ENCODE results near the gene TCP1.
A peak's percentile ranks its signal among the peaks of the same experiment; 100 is the strongest.
"Not testable (repeated sequence)": the region's sequence is repeated elsewhere in the genome, so short reads cannot be mapped to it uniquely, and the experiment has no call there.

The TCP1 gene

DNA sequence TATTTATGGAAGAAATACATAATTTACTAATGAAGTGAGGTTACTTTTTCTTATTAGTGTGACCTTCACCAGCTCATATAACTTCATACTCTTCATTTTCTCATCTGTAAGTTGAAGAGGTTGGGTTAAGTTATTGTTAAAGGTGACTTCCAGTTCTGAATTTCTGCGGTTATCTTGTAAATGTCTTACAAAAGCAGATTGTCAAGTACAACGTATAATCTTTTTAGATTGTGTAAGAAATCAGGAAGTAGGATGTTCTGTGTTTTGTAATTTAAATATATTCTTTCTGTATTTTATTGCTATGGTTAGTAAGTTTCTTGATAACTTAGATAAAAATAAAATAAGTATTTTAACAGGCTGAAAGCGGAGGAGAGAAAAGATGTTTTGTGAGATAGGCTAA is 50.1 kb downstream of the TCP1 start:
- H3K27ac Mint-ChIP-seq = no peak overlapping the region
- H3K27me3 Mint-ChIP-seq = no peaks in the 10 kb centered on the region
- H3K9me3 Mint-ChIP-seq = no peaks in the 10 kb centered on the region
- H3K4me1 Mint-ChIP-seq = peaks cover 56% of the 10 kb centered on the region
- H3K4me3 Mint-ChIP-seq = no peak overlapping the region
- H3K36me3 Mint-ChIP-seq = peaks cover 13% of the 10 kb centered on the region

DNA sequence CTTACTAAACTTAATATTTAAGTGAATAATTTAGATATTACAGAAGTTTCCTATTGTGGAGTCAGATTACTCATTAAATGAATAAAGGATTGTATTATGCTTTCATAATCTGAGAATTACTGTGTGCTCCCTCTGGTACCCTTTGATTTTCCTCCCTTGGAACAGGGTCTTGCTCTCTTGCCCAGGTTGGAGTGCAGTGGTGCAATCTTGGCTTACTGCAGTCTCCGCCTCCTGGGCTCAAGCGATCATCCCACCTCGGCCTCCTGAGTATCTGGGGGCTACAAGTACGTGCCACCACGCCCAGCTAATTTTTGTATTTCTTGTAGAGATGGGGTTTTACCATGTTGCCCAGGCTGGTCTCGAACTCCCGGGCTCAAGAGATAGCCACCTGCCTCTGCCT is 52.5 kb downstream of the TCP1 start:
- Mint-ChIP-seq H3K27ac (no peak overlapping the region), H3K36me3 (peaks cover 9% of the 10 kb centered on the region), H3K27me3 (no peaks in the 10 kb centered on the region), H3K9me3 (no peaks in the 10 kb centered on the region), H3K4me1 (peaks cover 65% of the 10 kb centered on the region), H3K4me3 (no peak overlapping the region)

DNA sequence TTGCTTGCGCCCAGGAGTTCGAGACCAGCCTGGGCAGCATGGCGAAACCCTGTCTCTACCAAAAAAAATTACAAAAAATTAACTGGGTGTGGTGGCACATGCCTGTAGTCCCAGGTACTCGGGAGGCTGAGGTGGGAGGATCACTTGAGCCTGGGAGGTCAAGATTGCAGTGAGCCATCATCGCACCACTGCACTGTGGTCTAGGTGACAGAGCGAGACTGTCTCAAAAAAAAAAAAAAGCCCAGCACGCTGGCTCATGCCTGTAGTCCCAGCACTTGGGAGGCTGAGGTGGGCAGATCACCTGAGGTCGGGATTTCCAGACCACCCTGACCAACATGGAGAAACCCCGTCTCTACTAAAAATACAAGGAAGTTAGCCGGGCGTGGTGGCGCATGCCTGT is 56.0 kb downstream of the TCP1 start:
- H3K36me3 Mint-ChIP-seq, H3K27ac Mint-ChIP-seq: not testable (repeated sequence)

DNA sequence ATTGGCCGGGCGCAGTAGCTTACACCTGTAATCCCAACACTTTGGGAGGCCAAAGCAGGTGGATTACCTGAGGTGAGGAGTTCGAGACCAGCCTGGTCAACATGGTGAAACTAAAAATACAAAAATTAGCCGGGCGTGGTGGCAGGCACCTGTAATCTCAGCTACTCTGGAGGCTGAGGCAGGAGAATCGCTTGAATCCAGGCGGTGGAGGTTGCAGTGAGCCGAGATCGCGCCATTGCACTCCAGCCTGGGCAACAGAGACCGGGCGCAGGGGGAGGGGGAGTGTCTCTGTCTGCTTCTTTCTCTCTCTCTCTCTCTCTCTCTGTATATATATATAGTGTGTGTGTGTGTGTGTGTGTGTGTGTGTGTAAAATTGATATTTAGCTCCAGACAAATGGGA is 56.9 kb downstream of the TCP1 start:
- not testable (repeated sequence) for H3K36me3 Mint-ChIP-seq, H3K9me3 Mint-ChIP-seq, H3K27me3 Mint-ChIP-seq, H3K27ac Mint-ChIP-seq, H3K4me3 Mint-ChIP-seq
- H3K4me1 Mint-ChIP-seq = peaks cover 66% of the 10 kb centered on the region

More for the DNA sequence above, 56.0 kb downstream of the TCP1 start:
- H3K27me3 Mint-ChIP-seq, H3K9me3 Mint-ChIP-seq: not testable (repeated sequence)
- Mint-ChIP-seq H3K4me1 (peaks cover 74% of the 10 kb centered on the region), H3K4me3 (peak overlapping the region; percentile 11)

DNA sequence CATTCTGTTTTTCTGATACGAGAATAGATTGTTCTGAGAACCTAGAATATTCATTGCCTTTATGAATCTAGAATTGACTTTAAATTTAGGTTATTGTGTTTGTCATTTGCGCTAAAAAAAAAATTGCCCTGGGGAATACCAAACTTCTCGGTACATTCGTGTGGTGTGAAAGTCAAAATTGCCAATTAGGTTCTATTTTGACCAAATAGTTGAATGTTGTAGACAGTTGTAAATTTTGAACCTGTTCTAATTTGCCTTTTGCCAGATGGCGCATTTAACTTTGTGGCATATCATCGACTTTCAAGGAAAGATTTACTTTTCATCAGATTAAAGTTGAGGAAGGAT is 59.1 kb downstream of the TCP1 start:
- Mint-ChIP-seq H3K36me3 (peaks cover 5% of the 10 kb centered on the region), H3K4me3 (peak overlapping the region; percentile 94), H3K27ac (no peak overlapping the region), H3K9me3 (no peaks in the 10 kb centered on the region), H3K4me1 (peaks cover 61% of the 10 kb centered on the region), H3K27me3 (no peaks in the 10 kb centered on the region)

DNA sequence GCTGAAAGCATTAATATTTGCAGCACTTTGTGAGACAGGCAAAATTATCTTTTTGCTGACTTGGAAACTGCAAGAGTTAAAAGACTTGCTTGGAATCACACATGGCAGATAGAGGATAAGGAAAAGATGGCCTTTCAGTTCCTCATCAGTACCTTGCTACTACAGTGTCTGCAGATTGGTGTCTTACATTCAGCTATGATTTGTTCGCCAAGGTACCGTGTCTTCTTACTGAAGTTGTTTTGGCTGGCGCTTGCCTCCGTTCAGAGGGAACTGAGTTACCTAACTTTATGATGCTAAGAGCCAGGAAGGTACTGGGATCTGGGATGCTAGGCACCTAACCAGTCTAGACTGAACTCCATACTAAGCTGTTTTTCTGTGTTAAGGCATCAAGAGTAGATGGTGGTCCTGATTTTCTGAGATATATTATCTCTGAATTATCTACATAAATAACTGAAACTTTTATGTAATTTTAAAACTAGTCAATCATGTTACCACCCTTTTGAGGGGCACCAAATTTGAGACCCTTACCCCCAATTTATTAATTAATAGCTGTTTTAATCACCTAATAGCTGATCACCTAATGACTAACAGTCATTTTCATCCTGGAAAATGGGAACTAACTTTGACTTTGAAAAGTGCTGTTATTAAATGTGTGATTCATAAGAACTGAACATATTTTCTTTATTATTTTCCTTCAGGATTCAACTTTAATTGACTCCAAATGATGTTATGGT is 59.6 kb downstream of the TCP1 start:
- peak overlapping the region; percentile 94 for H3K4me3 Mint-ChIP-seq
- H3K4me1 Mint-ChIP-seq = peaks cover 59% of the 10 kb centered on the region
- no peaks in the 10 kb centered on the region for H3K27me3 Mint-ChIP-seq
- peaks cover 5% of the 10 kb centered on the region for H3K36me3 Mint-ChIP-seq
- no peaks in the 10 kb centered on the region for H3K9me3 Mint-ChIP-seq
- H3K27ac Mint-ChIP-seq = peak overlapping the region; percentile 80

DNA sequence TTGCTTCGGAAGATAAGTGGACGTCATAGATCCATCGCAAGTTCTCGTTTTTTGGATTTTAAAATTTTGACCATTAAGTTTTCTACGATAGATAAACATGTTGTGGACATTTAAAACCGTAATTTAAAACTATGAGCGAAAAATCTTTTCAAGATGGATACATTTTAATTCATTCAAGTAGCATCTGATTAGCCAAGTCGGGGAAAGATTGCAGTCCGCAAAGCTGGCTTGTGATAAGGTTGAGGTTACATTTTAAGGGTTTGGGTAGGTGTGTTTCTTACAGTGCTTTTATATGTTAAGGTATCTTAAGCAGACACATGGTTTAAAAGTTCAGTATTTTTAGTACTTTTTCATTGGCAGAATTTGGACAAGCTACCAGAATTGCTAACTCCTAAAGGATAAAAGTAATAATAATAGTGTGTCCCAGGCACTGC is 60.9 kb downstream of the TCP1 start:
- H3K27me3 Mint-ChIP-seq = no peaks in the 10 kb centered on the region
- H3K4me1 Mint-ChIP-seq = peaks cover 56% of the 10 kb centered on the region
- peak overlapping the region; percentile 80 for H3K27ac Mint-ChIP-seq
- H3K36me3 Mint-ChIP-seq = peaks cover 5% of the 10 kb centered on the region
- H3K4me3 Mint-ChIP-seq = peak overlapping the region; percentile 94
- H3K9me3 Mint-ChIP-seq = no peaks in the 10 kb centered on the region

All from activated naive CD4-positive, alpha-beta T cell treated with anti-CD3 and anti-CD28 coated beads, Interleukin-2, amount 50 U/mL, for 24 hours (primary cell).